AG04450 (cell line): ENCODE data around the gene ZNF322. TPM values are rescaled to one million over a fixed set of nuclear protein-coding genes. Genes with fewer than 3 reads are reported as not detected.

Experiments
- CTCF ChIA-PET: fragments of 300-600, 350-600 bp; formaldehyde crosslinking; extraction: SDS; loops from one replicate; lab custom pipeline; 2022; ENCODE audit warnings: antibody characterized with exemption, inconsistent platforms; lab: Charles Lee
- POLR2A ChIA-PET: fragments of 350-600 bp; formaldehyde crosslinking; extraction: SDS; loops from one replicate; lab custom pipeline; 2021; ENCODE audit warnings: antibody characterized with exemption, inconsistent platforms; lab: Yijun Ruan, JAX
- DNase-seq: peaks from one replicate; pipeline ENCODE4 v3.0.0-alpha.2; 2011; ENCODE audit warnings: low read depth, low spot score
- H3K27ac ChIP-seq: one replicate; pipeline ENCODE4 v1.5.1; 2012; ENCODE audit warnings: low read depth, low read length, control low read depth
- H3K27me3 ChIP-seq: one replicate; pipeline ENCODE4 v1.6.0; 2012; ENCODE audit warnings: low read length; ENCODE audit not compliant: control insufficient read depth, insufficient read depth
- H3K4me3 ChIP-seq: 2 replicates; pipeline ENCODE4 v1.5.1; 2011; ENCODE audit warnings: mild to moderate bottlenecking, low read depth, low read length, control low read depth
- H3K9me3 ChIP-seq: 2 replicates; pipeline ENCODE4 v1.5.1; 2012; ENCODE audit warnings: low read length; ENCODE audit not compliant: control insufficient read depth, insufficient read depth
- CTCF ChIP-seq: IDR thresholded peaks from 2 replicates; pipeline ENCODE4 v1.5.1; 2011; ENCODE audit warnings: low read depth, low read length, control low read depth, inconsistent platforms
- polyA plus RNA-seq: library from polyadenylated mRNA; depleted of rRNA; stranded (reverse); fragments of >200 nt; gene quantifications from 2 replicates; pipeline ENCODE4 v1.2.3, GENCODE V29; 2011

The ZNF322 gene
- polyA plus RNA-seq, 1 experiment = 19.5 TPM

- CTCF ChIA-PET = interaction anchor here (0.6 kb wide), 1 partner anchor 18 kb away, joined by 3 read pairs; no protein-coding TSS in a partner anchor
- peaks cover 49% of the 10 kb centered on the region for H3K27me3 ChIP-seq
- TF ChIP-seq CTCF = no peak
- H3K9me3 ChIP-seq = peaks cover 8% of the 10 kb centered on the region; the same call in 1 of the 2 replicates
- DNase-seq = no peak
- no peak overlapping the region for H3K4me3 ChIP-seq
- no peak overlapping the region for H3K27ac ChIP-seq
- POLR2A ChIA-PET = no interaction called here
Observed at GRCh38 chr6:26613689-26614683, 45.6 kb downstream of the ZNF322 start.

DNA sequence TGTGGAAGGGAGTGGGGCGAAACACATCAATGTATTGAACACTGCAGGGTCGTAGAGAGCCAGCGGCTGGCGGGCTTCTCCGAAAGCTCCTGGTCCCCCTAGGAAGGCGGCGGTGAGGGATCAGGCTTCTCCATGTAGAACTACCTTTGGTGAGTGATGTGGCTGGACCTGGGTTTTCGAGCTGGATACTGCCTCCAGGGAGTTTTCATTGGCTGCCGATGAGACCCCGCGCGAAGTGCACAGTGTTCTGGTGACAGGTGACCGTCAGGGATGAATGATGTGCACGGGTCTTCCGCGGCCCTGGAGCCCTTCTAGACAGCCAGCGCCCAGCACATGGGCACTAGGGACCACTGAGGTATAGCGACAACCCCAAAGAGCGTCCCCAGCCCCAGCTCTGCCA, 46.3 kb downstream of the ZNF322 start:
- CTCF ChIA-PET = no interaction called here
- POLR2A ChIA-PET = no interaction called here

GRCh38 chr6:26611599-26611998, 47.9 kb downstream of the ZNF322 start:
- POLR2A ChIA-PET = no interaction called here
- Histone ChIP-seq H3K27ac (no peak overlapping the region), H3K4me3 (no peak overlapping the region), H3K9me3 (peaks cover 8% of the 10 kb centered on the region; the same call in 1 of the 2 replicates), H3K27me3 (peaks cover 47% of the 10 kb centered on the region)
- no peak for TF ChIP-seq CTCF
- CTCF ChIA-PET = no interaction called here
- DNase-seq = no peak

More for the DNA sequence above, 46.3 kb downstream of the ZNF322 start:
- no peak overlapping the region for H3K27ac ChIP-seq
- no peak overlapping the region for H3K4me3 ChIP-seq
- peaks cover 49% of the 10 kb centered on the region for H3K27me3 ChIP-seq
- no peak for TF ChIP-seq CTCF
- peaks cover 8% of the 10 kb centered on the region; the same call in 1 of the 2 replicates for H3K9me3 ChIP-seq
- no peak for DNase-seq

DNA sequence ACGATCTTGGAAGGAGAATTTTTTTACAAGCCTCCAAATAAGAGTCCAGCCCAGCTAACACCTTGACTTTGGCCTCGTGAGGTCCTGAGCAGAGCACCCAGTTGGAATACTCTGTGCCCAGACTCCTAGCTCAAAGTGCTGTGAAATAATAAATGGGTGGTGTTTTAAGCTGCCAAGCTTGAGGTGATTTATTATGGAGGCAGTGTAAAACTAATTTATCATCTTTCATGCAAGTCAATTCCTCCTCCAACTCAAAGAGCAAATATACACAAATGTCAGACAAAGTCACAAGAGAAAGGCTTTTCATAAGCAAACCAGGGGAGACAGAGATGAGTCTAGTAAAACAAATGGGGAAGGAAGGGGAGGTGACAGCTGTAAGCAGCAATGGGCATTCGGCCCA, 50.1 kb downstream of the ZNF322 start:
- ChIA-PET CTCF (interaction anchor here (1.1 to 4.1 kb wide), 2 partner anchors 465 to 470 kb away, joined by 4 to 59 read pairs; no protein-coding TSS in a partner anchor), POLR2A (no interaction called here)

More for the DNA sequence above, 50.1 kb downstream of the ZNF322 start:
- Histone ChIP-seq H3K27ac (no peak overlapping the region), H3K9me3 (peaks cover 8% of the 10 kb centered on the region; the same call in 1 of the 2 replicates), H3K27me3 (peaks cover 34% of the 10 kb centered on the region), H3K4me3 (no peak overlapping the region)
- no peak for TF ChIP-seq CTCF
- no peak for DNase-seq
